GM21723 (cell line): Measurements from ENCODE around the gene AP5M1.
"Not testable (repeated sequence)": the region's sequence is repeated elsewhere in the genome, so short reads cannot be mapped to it uniquely, and the experiment has no call there.

ENCODE experiments used
- ATAC-seq: cut with Tn5 transposase; IDR thresholded peaks from one replicate; pipeline ENCODE4 v1.9.1; 2021; ENCODE audit warnings: mild to moderate bottlenecking, moderate library complexity; ENCODE audit not compliant: unreplicated experiment

The AP5M1 gene, protein sequence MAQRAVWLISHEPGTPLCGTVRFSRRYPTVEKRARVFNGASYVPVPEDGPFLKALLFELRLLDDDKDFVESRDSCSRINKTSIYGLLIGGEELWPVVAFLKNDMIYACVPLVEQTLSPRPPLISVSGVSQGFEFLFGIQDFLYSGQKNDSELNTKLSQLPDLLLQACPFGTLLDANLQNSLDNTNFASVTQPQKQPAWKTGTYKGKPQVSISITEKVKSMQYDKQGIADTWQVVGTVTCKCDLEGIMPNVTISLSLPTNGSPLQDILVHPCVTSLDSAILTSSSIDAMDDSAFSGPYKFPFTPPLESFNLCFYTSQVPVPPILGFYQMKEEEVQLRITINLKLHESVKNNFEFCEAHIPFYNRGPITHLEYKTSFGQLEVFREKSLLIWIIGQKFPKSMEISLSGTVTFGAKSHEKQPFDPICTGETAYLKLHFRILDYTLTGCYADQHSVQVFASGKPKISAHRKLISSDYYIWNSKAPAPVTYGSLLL

DNA sequence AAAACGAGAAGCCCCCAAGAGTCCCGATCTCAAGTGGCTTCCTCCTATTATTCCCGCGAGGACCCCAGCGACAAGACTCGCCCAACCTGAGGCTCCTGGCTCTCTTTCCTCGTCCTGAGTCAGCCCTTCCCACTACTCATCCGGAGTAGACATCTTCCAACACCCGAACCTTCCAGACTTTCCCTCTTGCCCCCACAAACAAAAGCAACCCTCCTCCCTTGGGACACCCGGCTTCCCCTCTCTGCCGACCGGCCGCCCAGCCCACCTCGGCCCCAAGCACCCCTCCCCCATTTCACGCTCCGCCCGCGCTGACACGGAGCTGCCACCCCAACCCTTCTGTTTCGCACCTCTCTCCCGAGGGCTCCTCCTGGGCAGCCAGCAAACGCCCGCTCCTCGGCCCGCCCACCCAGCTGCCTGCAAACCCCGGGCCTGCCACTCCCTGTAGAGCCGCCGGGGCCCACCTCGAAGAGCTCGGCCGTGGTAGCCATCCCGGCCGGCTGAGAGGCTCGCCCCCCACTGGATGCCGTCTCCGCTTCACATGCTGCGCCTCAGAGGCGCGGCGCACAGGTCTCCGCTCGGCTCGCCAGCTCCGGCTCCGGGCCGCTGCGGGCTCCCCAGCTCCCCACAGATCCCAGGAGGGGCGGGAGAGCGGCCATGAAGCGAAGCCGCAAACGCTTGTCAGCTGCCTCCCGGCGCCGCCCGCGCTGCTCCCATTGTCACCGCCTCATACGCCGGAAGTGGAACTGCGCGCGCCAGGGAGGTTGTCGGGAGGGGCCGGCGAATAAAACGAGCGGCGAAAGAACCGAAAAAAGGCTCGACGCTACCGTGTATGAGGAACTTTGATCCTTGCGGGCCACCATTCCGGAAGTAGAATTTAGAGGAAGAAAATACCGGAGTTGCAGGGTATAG lies at the start of gene AP5M1, which contains the start of gene EXOC5:
Gene AP5M1, plus strand, starts transcription at position 811 of the 909 bp plus-strand sequence. CDS start 344 bp downstream, outside the sequence.
Gene EXOC5, minus strand, starts transcription at position 745 of the 909 bp plus-strand sequence. Its CDS starts 257 bp downstream, at position 488.
- peak; percentile 92 for ATAC-seq

DNA sequence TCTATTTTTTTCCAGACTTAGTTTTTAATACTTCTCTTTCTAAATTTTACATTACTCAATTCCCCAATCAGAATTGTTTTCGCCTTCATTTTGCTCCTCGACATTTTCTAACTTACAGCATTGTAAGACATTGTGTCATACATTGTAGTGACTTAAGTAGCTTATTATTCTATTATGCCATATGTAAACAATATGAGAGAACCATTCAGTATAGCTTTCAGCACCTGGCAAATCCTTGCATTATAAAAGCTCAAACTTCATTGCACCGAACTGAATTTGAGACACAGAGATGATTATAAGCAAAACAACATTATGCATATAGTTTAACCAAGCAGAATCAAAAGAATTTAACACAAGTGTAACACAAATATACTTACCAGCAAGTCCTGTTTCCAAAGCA lies 46.8 kb upstream of the AP5M1 start:
- ATAC-seq = no peak

DNA sequence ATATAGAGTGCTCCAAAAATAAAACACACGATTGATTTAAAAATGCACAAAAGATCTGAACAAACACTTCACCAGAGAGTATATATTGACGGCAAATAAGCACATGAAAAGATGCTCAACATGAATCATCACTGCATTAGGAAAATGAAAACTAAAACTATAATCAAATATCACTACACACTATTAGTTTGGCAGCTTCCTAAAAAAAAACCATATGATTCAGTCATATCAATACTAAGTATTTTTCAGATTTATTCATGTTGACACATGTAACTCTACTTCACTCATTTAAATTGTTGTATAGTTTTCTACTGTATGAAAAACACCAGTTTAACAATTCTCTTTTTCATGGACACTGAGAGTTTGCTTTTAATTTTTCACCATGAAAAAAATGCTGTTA lies 41.7 kb upstream of the AP5M1 start:
- ATAC-seq = no peak

DNA sequence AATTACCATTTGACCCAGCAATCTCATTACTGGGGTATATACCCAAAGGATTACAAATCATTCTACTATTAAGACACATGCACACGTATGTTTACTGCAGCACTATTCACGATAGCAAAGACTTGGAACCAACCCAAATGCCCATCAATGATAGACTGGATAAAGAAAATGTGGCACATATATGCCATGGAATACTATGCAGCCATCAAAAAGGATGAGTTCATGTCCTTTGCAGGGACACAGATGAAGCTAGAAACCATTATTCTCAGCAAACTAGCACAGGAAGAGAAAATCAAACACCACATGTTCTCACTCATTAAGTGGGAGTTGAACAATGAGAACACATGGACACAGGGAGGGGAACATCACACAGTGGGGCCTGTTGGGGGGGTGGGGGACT lies 40.5 kb upstream of the AP5M1 start:
- ATAC-seq = not testable (repeated sequence)

DNA sequence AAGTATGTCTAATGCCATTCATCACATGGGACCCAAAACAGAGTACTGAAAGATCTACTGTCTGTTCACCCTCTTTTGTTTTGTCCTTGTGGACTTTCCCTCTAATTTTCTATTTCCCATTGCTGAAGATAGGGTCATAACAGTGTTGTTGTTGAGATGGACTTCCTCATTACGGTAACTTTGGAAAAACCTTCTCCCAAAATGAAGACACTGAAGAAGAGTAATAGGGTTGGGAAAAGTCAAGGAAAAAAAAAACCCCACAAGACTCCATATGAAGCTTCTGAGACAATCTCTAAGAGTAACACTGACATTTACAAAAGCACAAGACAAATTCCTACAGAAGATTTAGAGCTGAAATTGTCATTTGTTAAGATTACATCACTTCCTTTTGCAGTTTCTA lies 36.8 kb upstream of the AP5M1 start:
- ATAC-seq = no peak

DNA sequence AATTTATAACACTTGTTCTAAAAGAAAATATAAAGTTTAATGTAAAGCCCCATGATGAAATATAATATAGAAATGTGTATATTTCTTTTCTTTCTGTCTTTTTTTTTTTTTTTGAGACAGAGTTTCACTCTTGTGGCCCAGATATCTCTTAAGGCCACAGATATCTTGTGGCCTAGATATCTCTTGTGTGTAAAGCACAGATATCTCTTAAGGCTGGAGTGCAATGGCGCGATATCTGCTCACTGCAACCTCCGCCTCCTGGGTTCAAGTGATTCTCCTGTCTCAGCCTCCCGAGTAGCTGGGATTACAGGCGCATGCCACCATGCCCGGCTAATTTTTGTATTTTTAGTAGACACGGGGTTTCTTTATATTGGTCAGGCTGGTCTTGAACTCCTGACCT lies 28.7 kb upstream of the AP5M1 start:
- ATAC-seq = not testable (repeated sequence)

DNA sequence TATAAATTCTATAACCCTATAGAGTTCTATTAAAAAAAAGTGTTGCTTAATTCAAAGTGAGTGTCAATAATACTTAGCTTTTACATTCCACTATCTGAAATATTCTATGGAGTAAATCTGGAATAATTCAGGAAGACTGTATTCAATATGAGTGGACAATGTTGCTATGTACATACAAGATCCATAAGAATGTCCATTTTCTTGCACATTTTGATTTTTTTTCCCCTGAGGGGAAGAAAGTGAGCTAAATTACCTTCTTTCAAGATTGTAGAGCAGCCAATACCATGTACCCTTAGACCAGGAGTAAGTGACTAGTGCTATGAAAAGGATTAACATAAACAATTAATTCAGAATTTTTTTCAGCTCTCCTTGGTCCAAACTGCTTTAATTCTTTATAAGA lies 25.5 kb upstream of the AP5M1 start:
- ATAC-seq = no peak

DNA sequence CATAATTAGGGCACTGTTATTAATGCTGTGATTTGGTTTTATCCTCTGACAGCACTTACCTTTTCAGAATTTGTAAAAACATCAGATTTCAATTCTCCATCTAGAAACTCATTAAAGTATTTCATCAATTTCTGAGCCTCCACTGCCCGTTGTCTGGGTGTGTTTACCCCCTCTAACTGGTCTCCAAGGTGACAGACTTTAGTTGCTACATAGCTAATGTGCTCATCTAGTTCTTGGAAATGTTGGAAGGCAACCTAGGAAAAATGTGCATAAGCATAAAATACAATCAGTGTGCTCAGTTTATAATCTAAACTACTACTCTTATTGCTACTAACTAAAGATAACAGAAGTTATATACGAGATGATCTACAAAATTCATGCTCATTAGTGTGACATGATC lies 24.7 kb upstream of the AP5M1 start:
- ATAC-seq = no peak

DNA sequence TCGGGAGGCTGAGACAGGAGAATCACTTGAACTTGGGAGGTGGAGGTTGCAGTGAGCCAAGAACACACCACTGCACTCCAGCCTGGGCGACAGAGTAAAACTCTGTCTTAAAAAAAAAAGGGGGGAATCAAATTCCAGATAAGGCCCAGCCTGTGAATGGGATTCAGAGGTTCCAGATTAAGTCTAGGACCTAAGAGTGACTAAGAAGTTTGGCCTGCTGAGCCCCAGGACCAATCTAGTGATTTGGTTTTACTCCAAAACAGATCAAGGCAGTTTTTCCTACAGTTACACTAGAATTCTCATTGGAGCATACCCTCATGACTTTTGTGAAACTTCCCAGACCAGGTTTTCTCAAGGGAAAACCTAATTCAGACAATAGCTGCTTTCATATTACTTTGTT lies 22.8 kb upstream of the AP5M1 start:
- no peak for ATAC-seq

DNA sequence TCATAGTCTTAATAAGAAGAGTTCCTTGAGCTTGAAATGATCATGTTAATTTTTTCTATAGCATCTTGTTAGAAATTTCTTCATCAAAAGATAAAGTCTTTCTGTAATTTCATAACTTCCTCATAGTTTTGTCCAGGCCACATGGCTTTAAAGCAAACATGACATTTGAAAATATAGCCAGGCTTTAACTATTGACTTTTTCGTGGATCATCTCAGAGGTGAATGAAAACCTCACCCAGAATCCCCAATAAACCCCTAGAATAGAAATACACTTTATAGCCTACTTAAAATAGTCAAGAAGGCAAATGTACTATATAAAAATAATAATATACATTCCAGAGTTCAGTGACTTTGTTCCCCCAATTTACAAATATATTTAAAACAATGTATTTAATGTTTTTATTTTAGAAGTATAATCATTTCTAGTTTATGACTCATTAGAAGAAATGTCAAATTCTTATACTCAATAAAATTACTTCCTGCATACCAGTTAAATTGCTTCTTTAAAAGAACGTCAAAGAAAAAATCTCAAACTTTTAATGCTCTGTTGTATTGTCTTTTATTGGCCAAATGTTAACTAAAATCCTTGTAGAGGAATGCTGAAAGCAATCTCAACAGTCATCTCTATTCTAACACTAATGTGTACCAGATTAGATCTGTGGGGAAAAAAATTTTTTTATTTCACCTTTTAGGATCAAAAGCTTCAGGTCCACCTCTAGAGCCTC lies 21.7 kb upstream of the AP5M1 start:
- ATAC-seq = no peak

DNA sequence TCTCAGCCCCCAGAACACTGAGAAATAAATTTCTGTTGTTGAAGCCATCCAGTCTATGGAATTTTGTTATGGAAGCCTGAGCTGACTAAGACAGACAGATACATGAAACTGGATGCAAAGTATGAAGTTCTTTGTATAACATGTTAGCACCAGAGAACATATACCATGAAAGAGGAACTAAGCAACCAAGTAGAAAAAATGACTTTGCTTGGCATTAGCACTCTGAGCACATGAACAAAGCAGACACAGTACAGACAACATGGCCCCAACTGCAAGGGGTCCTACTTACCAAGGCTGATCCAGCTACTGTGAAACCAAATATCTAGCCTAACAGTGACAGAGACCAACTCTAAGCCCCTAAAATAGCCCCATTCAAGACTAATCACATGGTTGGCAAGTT lies 13.9 kb upstream of the AP5M1 start:
- peak; percentile 71 for ATAC-seq

DNA sequence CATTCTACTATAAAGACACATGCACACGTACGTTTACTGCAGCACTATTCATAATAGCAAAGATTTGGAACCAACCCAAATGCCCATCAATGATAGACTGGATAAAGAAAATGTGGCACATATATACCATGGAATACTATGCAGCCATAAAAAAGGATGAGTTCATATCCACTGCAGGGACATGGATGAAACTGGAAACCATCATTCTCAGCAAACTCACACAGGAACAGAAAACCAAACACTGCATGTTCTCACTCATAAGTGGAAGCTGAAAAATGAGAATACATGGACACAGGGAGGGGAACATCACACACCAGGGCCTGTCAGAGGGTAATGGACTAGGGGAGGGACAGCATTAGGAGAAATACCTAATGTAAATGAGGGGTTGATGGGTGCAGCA lies 10.6 kb upstream of the AP5M1 start:
- ATAC-seq = not testable (repeated sequence)

DNA sequence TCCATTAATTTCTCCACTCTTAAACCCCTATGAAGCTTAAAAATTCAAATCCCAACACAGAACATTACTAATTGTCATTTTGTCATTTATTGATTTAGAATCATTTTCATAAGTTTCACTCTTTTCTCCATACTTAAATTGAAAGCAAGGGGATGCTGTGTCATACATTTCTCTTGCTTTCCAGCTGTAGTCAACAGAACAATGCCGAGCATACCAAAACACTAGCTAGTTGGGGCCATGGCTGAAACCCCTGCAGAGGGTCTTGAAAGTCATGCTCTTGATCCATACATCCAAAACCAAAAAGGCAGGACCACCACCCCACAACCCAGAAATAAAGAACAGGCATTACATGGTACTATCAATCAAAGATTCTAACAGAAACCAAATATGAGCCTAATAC lies 9.1 kb upstream of the AP5M1 start:
- ATAC-seq = no peak

DNA sequence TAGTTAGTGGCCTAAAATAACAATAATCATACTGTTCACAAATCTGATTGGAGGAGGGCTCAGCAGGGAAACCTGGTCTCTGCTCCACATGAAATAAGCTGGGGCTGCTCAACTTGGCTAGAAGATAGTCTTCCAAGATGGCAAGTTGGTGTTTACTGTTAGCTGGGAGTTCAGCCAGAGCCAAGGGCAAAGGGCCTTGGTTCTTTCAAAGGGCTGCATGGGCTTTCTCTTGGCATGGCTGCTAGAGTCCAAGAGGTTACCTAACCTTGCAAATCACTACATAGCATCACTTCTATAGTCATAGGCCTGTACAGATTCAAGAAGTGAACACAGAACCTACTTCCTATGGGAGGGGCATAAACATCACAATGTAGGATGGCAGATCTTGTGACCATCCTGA lies 7.2 kb upstream of the AP5M1 start:
- ATAC-seq = no peak

DNA sequence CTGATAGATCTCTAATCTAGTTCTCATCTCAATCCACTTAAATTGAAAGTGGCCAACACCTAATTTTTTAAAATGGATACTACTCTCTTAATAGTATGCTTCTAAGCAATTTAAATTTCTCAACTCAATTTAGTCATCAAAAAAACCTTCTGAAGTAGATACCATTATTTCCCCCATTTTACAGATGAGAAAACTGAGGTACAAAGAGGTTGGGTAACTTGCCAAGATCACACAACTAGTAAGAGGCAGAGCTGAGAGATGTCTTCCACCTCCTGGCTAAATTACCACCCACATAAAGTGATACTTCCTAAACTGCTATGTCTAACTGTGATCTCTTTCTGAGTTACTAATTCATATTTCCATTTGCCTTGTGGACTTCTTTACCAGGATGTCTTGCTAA lies 6.7 kb upstream of the AP5M1 start:
- no peak for ATAC-seq

DNA sequence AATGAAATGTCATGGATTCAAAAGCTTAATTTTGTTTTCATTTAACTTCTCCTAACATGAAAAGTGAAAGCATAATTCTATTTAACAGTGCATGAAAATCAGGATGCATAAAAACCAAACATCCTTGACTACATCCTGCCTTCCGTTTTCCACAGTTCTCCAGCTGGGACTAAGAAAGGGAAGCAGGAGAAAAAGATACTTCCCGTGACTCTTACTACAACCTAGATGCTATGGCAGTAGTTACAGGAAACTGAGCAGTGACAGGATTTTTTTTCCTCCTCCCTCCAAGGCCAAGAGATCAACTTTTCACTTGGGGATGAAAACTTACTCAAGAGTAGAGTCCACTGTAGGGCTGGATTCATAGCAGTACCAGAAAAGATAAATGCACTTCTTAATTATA lies 2.7 kb upstream of the AP5M1 start:
- no peak for ATAC-seq

DNA sequence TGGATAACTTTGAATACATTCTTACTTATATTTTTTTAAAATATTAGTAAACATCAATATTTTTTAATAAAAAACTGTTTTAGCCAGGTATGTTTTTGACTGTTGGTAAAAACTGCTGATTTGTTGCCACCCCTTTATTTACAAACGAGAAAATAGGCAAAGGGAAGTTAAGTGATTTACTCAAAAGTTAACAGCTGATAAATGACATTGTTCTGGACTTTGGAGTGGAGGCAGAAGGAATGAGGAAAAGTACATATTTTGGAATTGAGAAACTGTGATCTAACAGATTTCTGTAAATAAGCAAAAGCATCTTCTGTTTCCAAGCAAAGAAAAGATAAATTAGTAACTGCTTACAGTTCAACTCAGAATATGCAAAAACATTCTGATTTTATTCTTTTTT lies 4.5 kb downstream of the AP5M1 start:
- no peak for ATAC-seq

DNA sequence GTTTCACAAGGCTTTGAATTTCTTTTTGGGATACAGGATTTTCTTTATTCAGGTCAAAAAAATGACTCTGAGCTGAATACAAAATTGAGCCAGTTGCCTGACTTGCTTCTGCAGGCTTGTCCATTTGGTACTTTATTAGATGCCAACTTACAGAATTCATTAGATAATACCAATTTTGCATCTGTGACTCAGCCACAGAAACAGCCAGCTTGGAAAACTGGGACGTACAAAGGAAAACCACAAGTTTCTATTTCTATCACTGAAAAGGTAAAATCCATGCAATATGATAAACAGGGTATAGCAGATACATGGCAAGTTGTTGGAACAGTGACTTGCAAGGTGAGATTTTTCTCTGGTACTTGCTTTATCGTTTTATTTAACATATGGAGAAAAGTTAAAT lies 5.8 kb downstream of the AP5M1 start:
- no peak for ATAC-seq

DNA sequence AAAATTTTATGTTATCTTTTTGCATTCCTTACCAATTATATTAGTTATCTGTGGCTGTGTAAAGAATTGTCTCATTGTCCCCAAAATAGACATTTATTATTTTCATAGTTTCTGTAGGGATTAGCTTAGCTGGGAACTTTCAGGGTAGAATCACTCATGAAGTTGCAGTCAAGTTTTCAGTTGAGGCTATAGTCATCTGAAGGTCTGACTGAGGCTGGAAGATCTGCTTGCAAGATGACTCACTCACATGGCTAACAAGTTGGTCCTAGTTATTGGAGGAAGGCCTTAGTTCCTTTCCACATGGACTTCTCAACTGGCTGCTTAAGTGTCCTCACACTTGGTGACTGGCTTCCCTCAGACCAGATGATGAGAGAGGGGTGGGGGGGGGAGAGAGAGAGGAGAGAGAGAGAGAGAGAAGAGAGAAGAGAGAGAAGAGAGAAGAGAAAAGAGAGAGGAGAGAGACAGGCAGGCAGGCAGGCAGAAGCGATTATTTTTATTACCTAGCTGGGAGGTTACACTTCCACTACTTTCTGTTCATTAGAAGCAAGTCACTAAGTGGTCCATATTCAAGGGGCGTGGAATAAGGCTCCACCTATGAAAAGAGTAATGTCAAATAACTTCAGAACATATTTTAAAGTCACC lies 6.4 kb downstream of the AP5M1 start:
- no peak for ATAC-seq

DNA sequence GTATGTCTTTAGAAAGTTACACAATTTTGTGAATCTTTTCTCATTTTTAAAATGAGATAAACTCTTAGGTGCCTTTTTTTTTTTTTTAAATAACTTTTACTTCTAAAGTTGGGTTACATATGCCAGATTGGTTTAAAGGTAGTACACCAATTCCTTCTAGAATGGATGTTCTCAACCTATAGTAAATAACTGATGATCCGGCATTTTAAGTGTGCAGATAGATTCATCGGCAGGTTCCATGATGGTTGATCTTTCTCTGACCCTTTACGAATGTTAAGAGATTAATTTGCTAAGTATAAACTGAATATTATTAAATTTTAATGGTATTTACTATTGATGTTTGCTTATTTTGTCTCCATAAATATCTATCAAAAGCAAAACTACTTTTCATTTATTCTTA lies 8.3 kb downstream of the AP5M1 start:
- no peak for ATAC-seq

DNA sequence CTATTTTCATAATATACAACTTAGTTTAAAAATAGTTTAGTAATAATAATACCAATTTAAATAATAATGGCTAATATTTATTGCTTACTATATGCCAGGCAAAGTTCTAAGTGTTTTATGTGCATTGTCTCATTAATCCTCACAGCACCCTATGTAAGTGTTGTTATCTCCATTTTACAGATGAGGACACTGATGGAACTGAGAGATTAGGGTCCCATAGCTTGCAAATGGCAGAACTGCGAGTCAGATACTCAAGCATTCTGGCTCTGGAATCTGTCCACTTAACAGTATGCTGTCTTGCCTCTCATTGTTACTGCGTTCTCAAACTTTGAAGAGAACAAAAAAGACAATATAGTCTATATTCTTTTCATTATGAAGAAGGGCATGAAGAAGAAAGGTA lies 19.0 kb downstream of the AP5M1 start:
- no peak for ATAC-seq
